Ectodermal cell (in vitro differentiated cells): ENCODE measurements around the gene SEC61A1.

ENCODE experiments used
- H3K27ac ChIP-seq: 2 replicates; pipeline ENCODE4 v1.7.0; 2013; ENCODE audit warnings: mild to moderate bottlenecking, low read depth, low read length; ENCODE audit not compliant: insufficient read depth, poor library complexity, severe bottlenecking
- H3K27me3 ChIP-seq: 2 replicates; pipeline ENCODE4 v1.7.0; 2013; ENCODE audit warnings: mild to moderate bottlenecking, low read length; ENCODE audit not compliant: insufficient read depth, control insufficient read depth, poor library complexity, severe bottlenecking
- H3K36me3 ChIP-seq: one replicate; pipeline ENCODE4 v1.7.0; 2013; ENCODE audit warnings: low read length; ENCODE audit not compliant: control insufficient read depth, insufficient read depth
- H3K4me1 ChIP-seq: one replicate; pipeline ENCODE4 v1.7.0; 2013; ENCODE audit warnings: low read length; ENCODE audit not compliant: control insufficient read depth, insufficient read depth
- H3K4me3 ChIP-seq: 2 replicates; pipeline ENCODE4 v1.7.0; 2013; ENCODE audit warnings: low read depth, low read length, control low read depth; ENCODE audit not compliant: insufficient read depth
- H3K9me3 ChIP-seq: 2 replicates; pipeline ENCODE4 v1.7.0; 2013; ENCODE audit warnings: mild to moderate bottlenecking, low read length, moderate library complexity; ENCODE audit not compliant: control insufficient read depth
- WGBS, 2 experiments: methylation state at CpG; one replicate each; pipeline ENCODE4 v1.1.7; 2013; ENCODE audit warnings: missing lambda C conversion rate in 2 of 2; 5-methylcytosine and 5-hydroxymethylcytosine counted together

The SEC61A1 gene

GRCh38 chr3:128083980-128084674, 31.9 kb downstream of the SEC61A1 start:
- peaks cover 16% of the 10 kb centered on the region for H3K36me3 ChIP-seq
- no peak overlapping the region for H3K27ac ChIP-seq
- no peaks in the 10 kb centered on the region for H3K4me1 ChIP-seq
- H3K4me3 ChIP-seq = no peak overlapping the region
- 93 to 96% methylated on average over 9 of the region's 9 CpGs for WGBS, 2 experiments
- H3K9me3 ChIP-seq = no peaks in the 10 kb centered on the region
- no peaks in the 10 kb centered on the region for H3K27me3 ChIP-seq

GRCh38 chr3:128084675-128085021, 32.4 kb downstream of the SEC61A1 start:
- Histone ChIP-seq H3K4me3 (no peak overlapping the region), H3K4me1 (no peaks in the 10 kb centered on the region), H3K36me3 (peaks cover 16% of the 10 kb centered on the region), H3K9me3 (no peaks in the 10 kb centered on the region), H3K27ac (no peak overlapping the region), H3K27me3 (no peaks in the 10 kb centered on the region)
- WGBS, 2 experiments = 94 to 95% methylated on average over 6 of the region's 6 CpGs

GRCh38 chr3:128089135-128089534, 36.9 kb downstream of the SEC61A1 start:
- H3K9me3 ChIP-seq = no peaks in the 10 kb centered on the region
- 93 to 95% methylated on average over 1 of the region's 1 CpG for WGBS, 2 experiments

DNA sequence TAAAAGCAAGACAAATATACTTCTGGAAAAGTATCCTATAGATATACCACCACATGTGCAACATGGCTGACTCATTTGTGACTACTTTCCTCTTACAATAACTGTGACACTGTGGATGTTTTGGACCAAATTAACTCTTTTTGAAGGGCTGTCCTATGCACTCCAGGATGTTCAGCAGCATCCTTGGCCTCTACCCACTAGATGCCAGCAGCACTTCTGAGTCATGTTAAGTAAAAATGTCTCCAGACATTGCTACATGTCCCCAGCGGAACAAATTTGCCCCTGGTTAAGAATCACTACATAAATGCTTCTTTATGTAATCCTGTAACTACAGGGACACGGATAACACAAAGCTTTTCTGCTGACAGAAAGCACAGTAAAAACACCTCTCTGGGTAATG, 39.3 kb downstream of the SEC61A1 start:
- H3K27me3 ChIP-seq = no peaks in the 10 kb centered on the region
- WGBS, 2 experiments = 93 to 100% methylated on average over 2 of the region's 2 CpGs
- H3K4me1 ChIP-seq = no peaks in the 10 kb centered on the region
- no peak overlapping the region for H3K27ac ChIP-seq
- H3K9me3 ChIP-seq = no peaks in the 10 kb centered on the region
- peaks cover 16% of the 10 kb centered on the region for H3K36me3 ChIP-seq
- no peak overlapping the region for H3K4me3 ChIP-seq

More at GRCh38 chr3:128089135-128089534, 36.9 kb downstream of the SEC61A1 start:
- no peaks in the 10 kb centered on the region for H3K4me1 ChIP-seq
- H3K27ac ChIP-seq = no peak overlapping the region
- H3K27me3 ChIP-seq = no peaks in the 10 kb centered on the region
- H3K4me3 ChIP-seq = no peak overlapping the region
- H3K36me3 ChIP-seq = peaks cover 18% of the 10 kb centered on the region

DNA sequence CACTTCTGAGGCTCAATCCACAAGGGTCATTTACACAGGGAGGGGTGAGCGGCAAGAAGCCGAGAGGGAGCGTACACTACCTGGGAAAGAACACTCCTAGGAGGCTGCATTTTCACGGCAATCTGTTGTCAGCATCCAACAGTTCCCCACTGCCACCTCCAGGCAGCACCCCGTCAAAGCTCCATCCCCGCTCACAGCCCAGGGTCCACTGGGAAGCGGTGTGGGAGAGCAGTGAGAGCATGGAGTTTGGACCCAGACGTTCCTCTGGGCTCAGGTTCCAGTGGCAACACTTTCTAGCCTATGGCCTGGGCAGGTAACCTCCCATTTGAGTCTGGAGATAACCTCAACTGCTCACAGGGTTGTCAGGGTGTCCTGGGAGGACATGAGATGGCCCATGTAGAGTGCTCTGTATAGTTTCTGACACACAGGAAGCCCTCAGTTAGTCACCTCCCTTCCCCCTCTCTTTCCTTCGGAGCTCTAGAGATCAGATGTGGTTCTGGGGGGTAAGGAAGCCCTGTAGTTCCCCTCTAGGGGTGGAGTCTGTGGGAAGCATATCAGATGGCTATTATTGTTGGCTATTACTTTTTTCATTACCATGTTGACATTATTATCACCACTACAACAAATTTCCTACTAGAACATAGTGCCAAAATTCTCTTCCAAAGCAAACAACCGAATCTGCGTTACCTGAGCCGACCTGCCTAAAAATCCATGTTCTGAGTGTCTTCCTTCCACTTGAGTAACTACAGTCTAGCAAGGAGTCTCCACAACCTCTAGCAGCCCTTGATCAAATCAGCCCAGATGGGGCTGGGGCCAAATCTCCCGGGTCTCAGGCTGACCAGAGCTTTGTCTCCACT, 42.3 kb downstream of the SEC61A1 start:
- Histone ChIP-seq H3K27ac (no peak overlapping the region), H3K4me1 (no peaks in the 10 kb centered on the region), H3K36me3 (peaks cover 29% of the 10 kb centered on the region), H3K4me3 (no peak overlapping the region), H3K9me3 (no peaks in the 10 kb centered on the region), H3K27me3 (no peaks in the 10 kb centered on the region)
- WGBS, 2 experiments = 90 to 93% methylated on average over 12 of the region's 13 CpGs

GRCh38 chr3:128095222-128095703, 43.0 kb downstream of the SEC61A1 start:
- 80% methylated on average over 6 of the region's 6 CpGs for WGBS, 2 experiments
- H3K4me1 ChIP-seq = no peaks in the 10 kb centered on the region
- H3K27ac ChIP-seq = no peak overlapping the region
- no peaks in the 10 kb centered on the region for H3K27me3 ChIP-seq
- peaks cover 29% of the 10 kb centered on the region for H3K36me3 ChIP-seq
- H3K9me3 ChIP-seq = no peaks in the 10 kb centered on the region
- no peak overlapping the region for H3K4me3 ChIP-seq

- H3K36me3 ChIP-seq = peaks cover 29% of the 10 kb centered on the region
- H3K27me3 ChIP-seq = no peaks in the 10 kb centered on the region
- H3K4me1 ChIP-seq = no peaks in the 10 kb centered on the region
- WGBS, 2 experiments = 91 to 94% methylated on average over 6 of the region's 6 CpGs
- no peaks in the 10 kb centered on the region for H3K9me3 ChIP-seq
- no peak overlapping the region for H3K27ac ChIP-seq
- H3K4me3 ChIP-seq = no peak overlapping the region
Measured at GRCh38 chr3:128098234-128098633, 46.0 kb downstream of the SEC61A1 start.

DNA sequence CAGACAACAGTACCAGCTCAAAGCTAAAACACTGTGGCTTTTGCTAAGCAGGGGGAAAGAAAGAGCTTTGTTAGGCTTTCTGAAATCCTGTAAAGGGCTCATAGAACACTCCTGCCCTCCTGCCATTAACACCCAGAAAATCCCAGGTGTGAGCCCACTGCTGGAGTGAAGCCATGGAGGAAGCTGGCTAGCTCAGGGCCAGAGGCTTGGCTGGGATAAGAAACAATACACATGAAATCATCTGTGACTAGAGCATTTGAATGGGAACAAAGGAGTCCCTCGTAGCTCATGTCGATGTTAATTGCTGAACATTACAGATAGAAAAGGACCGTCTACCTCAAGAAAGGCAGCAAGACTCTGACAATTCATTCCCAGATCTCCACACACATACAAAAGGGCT, 47.9 kb downstream of the SEC61A1 start:
- Histone ChIP-seq H3K4me1 (no peaks in the 10 kb centered on the region), H3K36me3 (peaks cover 42% of the 10 kb centered on the region), H3K9me3 (no peaks in the 10 kb centered on the region), H3K4me3 (no peak overlapping the region), H3K27me3 (no peaks in the 10 kb centered on the region), H3K27ac (peak overlapping the region; percentile 38)
- 60 to 67% methylated on average over 3 of the region's 3 CpGs for WGBS, 2 experiments

DNA sequence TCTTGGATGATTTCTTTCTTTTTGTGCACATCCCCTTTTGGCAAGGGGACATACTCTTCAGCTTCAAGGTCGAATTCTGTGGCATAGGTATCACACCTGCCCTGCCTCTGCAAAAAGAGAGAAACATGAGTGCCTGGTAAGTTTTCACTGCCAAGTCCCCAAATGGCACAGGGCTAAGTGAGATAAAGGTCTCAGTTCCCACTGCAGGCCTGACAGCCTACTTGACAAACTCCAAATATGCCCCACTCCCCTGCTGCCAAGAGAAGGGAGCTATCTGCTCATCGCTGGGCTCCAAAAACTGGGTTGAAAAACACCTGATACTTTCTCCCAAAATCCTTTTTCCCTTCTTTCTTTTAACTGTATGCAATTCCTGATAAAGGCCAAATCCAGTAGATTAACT, 48.4 kb downstream of the SEC61A1 start:
- Histone ChIP-seq H3K4me1 (no peaks in the 10 kb centered on the region), H3K4me3 (no peak overlapping the region), H3K36me3 (peaks cover 42% of the 10 kb centered on the region), H3K9me3 (no peaks in the 10 kb centered on the region), H3K27me3 (no peaks in the 10 kb centered on the region), H3K27ac (peak overlapping the region; percentile 38)
- WGBS, 2 experiments = 87 to 92% methylated on average over 2 of the region's 2 CpGs

GRCh38 chr3:128103136-128103676, 51.0 kb downstream of the SEC61A1 start:
- H3K27ac ChIP-seq = no peak overlapping the region
- 96 to 98% methylated on average over 5 of the region's 5 CpGs for WGBS, 2 experiments
- H3K36me3 ChIP-seq = peaks cover 28% of the 10 kb centered on the region
- peaks cover under 1% of the 10 kb centered on the region for H3K4me1 ChIP-seq
- H3K4me3 ChIP-seq = no peak overlapping the region
- H3K27me3 ChIP-seq = no peaks in the 10 kb centered on the region
- H3K9me3 ChIP-seq = no peaks in the 10 kb centered on the region
